BJ (cell line): Measurements from ENCODE around the gene HOXA3. TPM values are rescaled to one million over a fixed set of nuclear protein-coding genes. Genes with fewer than 3 reads are reported as not detected.
A peak's percentile ranks its signal among the peaks of the same experiment; 100 is the strongest.

Experiments used
- CTCF ChIA-PET: fragments of 350-600 bp; formaldehyde crosslinking; extraction: SDS; loops from one replicate; lab custom pipeline; 2021; ENCODE audit warnings: antibody characterized with exemption, inconsistent platforms; lab: Yijun Ruan, JAX
- POLR2A ChIA-PET: fragments of 300-600 bp; sonication (Branson Sonifier 250); formaldehyde crosslinking; extraction: SDS; loops from one replicate; lab custom pipeline; 2021; ENCODE audit warnings: antibody characterized with exemption; lab: Charles Lee
- DNase-seq: peaks from one replicate; pipeline ENCODE4 v3.0.0-alpha.2; 2011; ENCODE audit warnings: low read depth
- H3K27me3 ChIP-seq: 2 replicates; pipeline ENCODE4 v1.6.0; 2011; ENCODE audit warnings: low read length; ENCODE audit not compliant: control insufficient read depth, insufficient read depth
- H3K36me3 ChIP-seq: 2 replicates; pipeline ENCODE4 v1.5.1; 2011; ENCODE audit warnings: low read length; ENCODE audit not compliant: control insufficient read depth, insufficient read depth
- H3K4me3 ChIP-seq: 2 replicates; pipeline ENCODE4 v1.5.1; 2011; ENCODE audit warnings: low read depth, mild to moderate bottlenecking, control low read depth, low read length
- polyA plus RNA-seq: library from polyadenylated mRNA; depleted of rRNA; stranded (reverse); fragments of >200 nt; gene quantifications from 2 replicates; pipeline ENCODE4 v1.2.3, GENCODE V29; 2011
- TF ChIP-seq, protein P1 (sequence below): IDR thresholded peaks from 2 replicates; pipeline ENCODE4 v1.5.1; 2011; ENCODE audit warnings: low read depth, mild to moderate bottlenecking, control low read depth, inconsistent platforms, low read length, moderate library complexity; ENCODE audit not compliant: insufficient read depth

HOXA3 gene
- polyA plus RNA-seq, 1 experiment, result 0.15 TPM

- peaks cover 9% of the 10 kb centered on the region for H3K36me3 ChIP-seq
- peak overlapping the region; percentile 72 for H3K4me3 ChIP-seq
- POLR2A ChIA-PET, result interaction anchor here (0.5 to 2.3 kb wide), 5 partner anchors 9 to 866 kb away, joined by 4 to 11 read pairs (median 5); no protein-coding TSS in a partner anchor
- DNase-seq, result no peak
- no peaks in the 10 kb centered on the region for H3K27me3 ChIP-seq
- CTCF ChIA-PET, result interaction anchor here (0.9 to 16.1 kb wide), 16 partner anchors 8 to 1230 kb away, joined by 3 to 187 read pairs (median 6); partner anchors contain the start of genes HOXA11, HOXA13 and HOXA7
- TF ChIP-seq, protein P1, sequence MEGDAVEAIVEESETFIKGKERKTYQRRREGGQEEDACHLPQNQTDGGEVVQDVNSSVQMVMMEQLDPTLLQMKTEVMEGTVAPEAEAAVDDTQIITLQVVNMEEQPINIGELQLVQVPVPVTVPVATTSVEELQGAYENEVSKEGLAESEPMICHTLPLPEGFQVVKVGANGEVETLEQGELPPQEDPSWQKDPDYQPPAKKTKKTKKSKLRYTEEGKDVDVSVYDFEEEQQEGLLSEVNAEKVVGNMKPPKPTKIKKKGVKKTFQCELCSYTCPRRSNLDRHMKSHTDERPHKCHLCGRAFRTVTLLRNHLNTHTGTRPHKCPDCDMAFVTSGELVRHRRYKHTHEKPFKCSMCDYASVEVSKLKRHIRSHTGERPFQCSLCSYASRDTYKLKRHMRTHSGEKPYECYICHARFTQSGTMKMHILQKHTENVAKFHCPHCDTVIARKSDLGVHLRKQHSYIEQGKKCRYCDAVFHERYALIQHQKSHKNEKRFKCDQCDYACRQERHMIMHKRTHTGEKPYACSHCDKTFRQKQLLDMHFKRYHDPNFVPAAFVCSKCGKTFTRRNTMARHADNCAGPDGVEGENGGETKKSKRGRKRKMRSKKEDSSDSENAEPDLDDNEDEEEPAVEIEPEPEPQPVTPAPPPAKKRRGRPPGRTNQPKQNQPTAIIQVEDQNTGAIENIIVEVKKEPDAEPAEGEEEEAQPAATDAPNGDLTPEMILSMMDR, result no peak
Measured at GRCh38 chr7:27179030-27179429, 26.6 kb upstream of the HOXA3 start.

DNA sequence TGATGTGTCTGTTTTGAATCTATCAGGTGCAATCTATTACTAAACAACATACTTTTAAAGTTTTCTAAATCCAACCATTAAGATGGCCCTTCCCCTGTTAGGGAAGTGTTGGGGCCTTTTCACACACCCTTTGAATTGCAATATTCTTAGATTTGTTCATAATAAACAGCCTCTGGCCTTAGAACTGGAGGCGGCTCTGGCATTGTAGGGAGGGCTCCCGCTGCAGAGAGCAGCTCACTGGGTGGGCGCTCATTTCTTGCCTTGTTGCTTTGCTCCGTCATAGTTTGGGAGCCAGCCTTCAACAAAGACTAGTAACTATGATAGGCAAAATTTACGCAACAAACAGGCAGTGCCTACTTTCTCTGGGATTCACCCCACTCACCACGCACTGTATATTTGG lies 26.0 kb upstream of the HOXA3 start:
- CTCF ChIA-PET, result interaction anchor here (0.9 to 16.1 kb wide), 6 partner anchors 9 to 1230 kb away, joined by 3 to 187 read pairs (median 17); partner anchors contain the start of gene HOXA11
- TF ChIP-seq, protein P1, result no peak
- H3K27me3 ChIP-seq, result no peaks in the 10 kb centered on the region

GRCh38 chr7:27177795-27178320 lies 25.5 kb upstream of the HOXA3 start:
- Histone ChIP-seq H3K4me3 (peak overlapping the region; percentile 72), H3K27me3 (no peaks in the 10 kb centered on the region), H3K36me3 (peaks cover 9% of the 10 kb centered on the region)
- TF ChIP-seq, protein P1, result no peak
- DNase-seq, result no peak
- ChIA-PET CTCF (interaction anchor here (2.1 to 16.1 kb wide), 5 partner anchors 8 to 27 kb away, joined by 7 to 187 read pairs (median 24); partner anchors contain the start of gene HOXA11), POLR2A (interaction anchor here (0.8 to 2.3 kb wide), 4 partner anchors 9 to 12 kb away, joined by 4 to 9 read pairs (median 5); no protein-coding TSS in a partner anchor)

More for the DNA sequence above, 26.0 kb upstream of the HOXA3 start:
- H3K4me3 ChIP-seq, result peak overlapping the region; percentile 72
- peaks cover 9% of the 10 kb centered on the region for H3K36me3 ChIP-seq
- no peak for DNase-seq
- POLR2A ChIA-PET, result interaction anchor here (0.6 to 2.3 kb wide), 4 partner anchors 9 to 867 kb away, joined by 4 to 11 read pairs (median 5); no protein-coding TSS in a partner anchor

DNA sequence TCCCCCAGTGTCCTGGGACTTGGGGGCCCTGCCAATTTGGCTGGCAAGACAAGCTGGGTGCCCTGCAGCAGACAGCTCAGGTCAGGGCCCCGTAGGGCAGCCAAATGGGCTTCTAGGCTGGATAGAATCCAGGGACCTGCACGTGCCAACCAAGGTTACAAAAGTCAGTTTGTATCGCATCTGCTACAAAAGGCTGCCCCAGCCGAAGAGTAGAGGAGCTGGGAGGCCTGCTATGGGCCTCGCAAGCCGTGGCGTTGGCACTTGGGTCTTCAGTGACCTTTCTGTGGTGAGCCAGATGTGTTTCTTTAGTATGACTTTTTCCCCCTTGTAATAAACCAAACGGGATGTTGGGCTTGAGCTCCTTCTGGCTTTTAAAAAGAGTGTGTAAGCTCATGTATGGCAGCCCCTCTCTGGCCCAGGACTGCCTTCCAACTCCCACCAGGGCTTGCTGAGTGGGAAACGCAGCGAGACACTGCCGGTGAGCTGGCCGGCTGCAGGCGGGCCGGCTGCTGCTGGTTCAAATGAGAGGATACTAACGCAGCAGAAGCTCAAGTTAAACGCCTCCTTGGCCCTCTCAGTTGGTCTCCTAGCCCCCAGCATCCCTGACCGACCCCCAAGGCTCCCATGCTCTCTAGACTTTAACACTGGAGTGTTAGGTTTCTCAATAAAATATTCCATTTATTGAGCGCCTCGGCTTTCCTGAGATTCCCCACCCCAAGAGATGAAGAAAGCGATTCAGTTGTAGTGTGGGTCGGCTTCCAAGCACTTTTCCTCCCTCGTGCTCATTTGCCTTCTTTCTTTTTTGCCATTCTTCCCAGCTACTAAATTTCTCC lies 24.8 kb upstream of the HOXA3 start:
- POLR2A ChIA-PET, result interaction anchor here (0.6 to 1.3 kb wide), 6 partner anchors 8 to 23 kb away, joined by 3 to 9 read pairs (median 4); partner anchors contain the start of genes HOXA11 and HOXA13
- H3K4me3 ChIP-seq, result peak overlapping the region; percentile 72

More for the DNA sequence above, 24.8 kb upstream of the HOXA3 start:
- DNase-seq, result no peak
- peaks cover 7% of the 10 kb centered on the region for H3K36me3 ChIP-seq
- TF ChIP-seq, protein P1, result no peak
- H3K27me3 ChIP-seq, result no peaks in the 10 kb centered on the region
- CTCF ChIA-PET, result interaction anchor here (0.6 to 16.1 kb wide), 6 partner anchors 10 to 58 kb away, joined by 4 to 187 read pairs (median 19); partner anchors contain the start of gene HOXA11
